Measurements from ENCODE around the gene FDX1.

FDX1 gene

GRCh38 chr11:110431674-110432073 lies 1.9 kb downstream of the FDX1 start:
- DNase-seq = no peak

GRCh38 chr11:110432713-110433392 lies 3.1 kb downstream of the FDX1 start:
- DNase-seq = no peak

- no peak for DNase-seq
These were observed 3.9 kb downstream of the FDX1 start for GRCh38 chr11:110433393-110434333.

GRCh38 chr11:110434952-110435779 lies 5.4 kb downstream of the FDX1 start:
- DNase-seq = peak; percentile 14

- DNase-seq = no peak
These were observed 6.3 kb downstream of the FDX1 start for GRCh38 chr11:110435780-110436717.

GRCh38 chr11:110438017-110438416 lies 8.3 kb downstream of the FDX1 start:
- no peak for DNase-seq

GRCh38 chr11:110445437-110445836 lies 15.7 kb downstream of the FDX1 start:
- no peak for DNase-seq

- no peak for DNase-seq
These were observed 16.3 kb downstream of the FDX1 start for GRCh38 chr11:110446061-110446460.

GRCh38 chr11:110446594-110446993 lies 16.8 kb downstream of the FDX1 start:
- no peak for DNase-seq

GRCh38 chr11:110447343-110447742 lies 17.6 kb downstream of the FDX1 start:
- DNase-seq = no peak

GRCh38 chr11:110447897-110448745 lies 18.4 kb downstream of the FDX1 start:
- peak; percentile 21 for DNase-seq

- no peak for DNase-seq
These were observed 20.5 kb downstream of the FDX1 start for GRCh38 chr11:110450246-110450645.

GRCh38 chr11:110452720-110453119 lies 23.0 kb downstream of the FDX1 start:
- DNase-seq = no peak

GRCh38 chr11:110453684-110454354 lies 24.1 kb downstream of the FDX1 start:
- DNase-seq = no peak

GRCh38 chr11:110454609-110455008 lies 24.9 kb downstream of the FDX1 start:
- no peak for DNase-seq

- DNase-seq = no peak
These were observed 26.0 kb downstream of the FDX1 start for GRCh38 chr11:110455718-110456117.

- peak; percentile 59 for DNase-seq
These were observed 33.4 kb downstream of the FDX1 start for GRCh38 chr11:110463153-110463552.

- DNase-seq = no peak
These were observed 35.5 kb downstream of the FDX1 start for GRCh38 chr11:110465231-110465630.

- peak; percentile 47 for DNase-seq
These were observed 37.8 kb downstream of the FDX1 start for GRCh38 chr11:110467556-110467955.

GRCh38 chr11:110468121-110468520 lies 38.4 kb downstream of the FDX1 start:
- DNase-seq = no peak
